ENCODE data around the gene PTMS. TPM values are rescaled to one million over a fixed set of nuclear protein-coding genes. Genes with fewer than 3 reads are reported as not detected.

The PTMS gene
- total and polyA plus RNA-seq, 7 donors: 93.2 to 392 (median 198) TPM

DNA sequence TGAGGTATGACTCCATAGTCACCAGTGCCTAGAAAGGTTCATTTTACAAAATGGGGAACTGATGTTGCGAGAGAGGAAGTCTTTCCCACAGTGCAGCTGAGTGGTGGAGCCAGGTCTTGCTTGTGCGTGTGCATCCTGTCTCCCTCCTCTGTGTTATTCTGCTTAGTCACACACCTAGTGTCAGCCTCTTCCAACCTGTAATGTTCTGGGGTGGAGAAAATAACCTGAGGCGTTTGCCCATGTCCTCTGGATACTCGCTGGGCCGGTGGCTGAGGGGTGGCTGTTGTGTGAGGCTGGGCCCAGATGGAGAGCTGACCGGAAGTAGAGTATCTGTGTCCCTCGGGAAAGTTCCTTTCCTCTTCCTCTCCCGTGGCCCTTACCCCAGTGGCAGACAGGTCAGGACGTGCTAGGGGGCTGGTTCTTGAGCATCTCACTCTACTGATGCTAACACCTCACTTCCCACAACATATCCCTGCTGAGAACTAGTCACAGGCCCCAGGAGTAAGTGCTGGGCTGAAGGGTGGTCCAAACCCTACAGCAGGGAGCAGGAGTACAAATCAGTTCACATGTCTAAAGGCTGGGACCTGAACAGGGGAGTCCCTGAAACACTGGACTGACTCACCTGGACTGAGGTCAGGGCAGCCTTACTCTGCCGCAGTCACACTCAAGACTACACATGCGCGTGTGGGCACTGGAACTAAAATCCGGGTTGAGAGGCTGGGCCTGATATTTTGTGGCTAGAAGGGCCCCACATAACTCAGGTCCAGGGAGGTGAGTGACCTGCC, 20.2 kb upstream of the PTMS start:
- no peak for DNase-seq
- no peaks in the 10 kb centered on the region for H3K9me3 ChIP-seq
- H3K4me3 ChIP-seq: no peak overlapping the region
- intact Hi-C loops (cut with DNase I): no loop called here
- peak overlapping the region in 1 of 4 donors; percentile 45 for H3K27ac ChIP-seq
- peaks cover 30 to 49% (median 38%) of the 10 kb centered on the region in 4 donors for H3K36me3 ChIP-seq
- H3K4me1 ChIP-seq: peaks cover 0 to 3% (median 0%) of the 10 kb centered on the region in 4 donors
- H3K27me3 ChIP-seq: no peaks in the 10 kb centered on the region
- 60 to 78% methylated on average over 13 of the region's 13 CpGs for WGBS, 2 donors
- TF ChIP-seq POLR2AphosphoS5 (IDR thresholded peaks at IDR 0.05): no peak
- no peak for TF ChIP-seq EP300 (IDR thresholded peaks at IDR 0.05)
- TF ChIP-seq POLR2A (IDR thresholded peaks at IDR 0.05): no peak
- TF ChIP-seq, protein P1, sequence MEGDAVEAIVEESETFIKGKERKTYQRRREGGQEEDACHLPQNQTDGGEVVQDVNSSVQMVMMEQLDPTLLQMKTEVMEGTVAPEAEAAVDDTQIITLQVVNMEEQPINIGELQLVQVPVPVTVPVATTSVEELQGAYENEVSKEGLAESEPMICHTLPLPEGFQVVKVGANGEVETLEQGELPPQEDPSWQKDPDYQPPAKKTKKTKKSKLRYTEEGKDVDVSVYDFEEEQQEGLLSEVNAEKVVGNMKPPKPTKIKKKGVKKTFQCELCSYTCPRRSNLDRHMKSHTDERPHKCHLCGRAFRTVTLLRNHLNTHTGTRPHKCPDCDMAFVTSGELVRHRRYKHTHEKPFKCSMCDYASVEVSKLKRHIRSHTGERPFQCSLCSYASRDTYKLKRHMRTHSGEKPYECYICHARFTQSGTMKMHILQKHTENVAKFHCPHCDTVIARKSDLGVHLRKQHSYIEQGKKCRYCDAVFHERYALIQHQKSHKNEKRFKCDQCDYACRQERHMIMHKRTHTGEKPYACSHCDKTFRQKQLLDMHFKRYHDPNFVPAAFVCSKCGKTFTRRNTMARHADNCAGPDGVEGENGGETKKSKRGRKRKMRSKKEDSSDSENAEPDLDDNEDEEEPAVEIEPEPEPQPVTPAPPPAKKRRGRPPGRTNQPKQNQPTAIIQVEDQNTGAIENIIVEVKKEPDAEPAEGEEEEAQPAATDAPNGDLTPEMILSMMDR (IDR thresholded peaks at IDR 0.05): no peak

DNA sequence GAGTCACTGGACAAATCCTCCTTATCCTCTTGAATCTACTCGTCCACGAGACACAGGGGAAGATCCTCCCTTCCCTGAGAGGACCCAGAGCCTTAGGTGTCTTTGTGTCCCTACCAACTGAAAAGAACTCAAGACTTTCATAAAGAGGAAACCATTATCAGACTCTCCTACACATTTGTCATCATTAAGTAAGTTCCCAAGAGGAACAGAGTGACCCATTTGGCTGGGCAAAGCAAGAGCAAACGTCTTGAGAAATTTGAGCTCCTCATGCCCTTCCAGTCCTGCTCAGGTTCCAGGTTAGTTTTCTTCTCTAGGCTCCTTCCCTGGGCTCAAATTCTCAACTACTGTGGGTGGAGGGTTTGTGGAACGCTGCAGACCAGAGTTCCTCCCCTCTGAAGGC, 18.9 kb upstream of the PTMS start:
- WGBS, 2 donors: 79 to 86% methylated on average over 4 of the region's 4 CpGs
- no peak for DNase-seq
- Histone ChIP-seq H3K36me3 (peaks cover 30 to 59% (median 47%) of the 10 kb centered on the region in 4 donors), H3K27me3 (no peaks in the 10 kb centered on the region), H3K27ac (no peak overlapping the region), H3K4me3 (no peak overlapping the region), H3K9me3 (no peaks in the 10 kb centered on the region), H3K4me1 (peaks cover 0 to 16% (median 10%) of the 10 kb centered on the region in 4 donors)
- TF ChIP-seq, protein P1 (IDR thresholded peaks at IDR 0.05): no peak
- intact Hi-C loops (cut with DNase I): no loop called here

DNA sequence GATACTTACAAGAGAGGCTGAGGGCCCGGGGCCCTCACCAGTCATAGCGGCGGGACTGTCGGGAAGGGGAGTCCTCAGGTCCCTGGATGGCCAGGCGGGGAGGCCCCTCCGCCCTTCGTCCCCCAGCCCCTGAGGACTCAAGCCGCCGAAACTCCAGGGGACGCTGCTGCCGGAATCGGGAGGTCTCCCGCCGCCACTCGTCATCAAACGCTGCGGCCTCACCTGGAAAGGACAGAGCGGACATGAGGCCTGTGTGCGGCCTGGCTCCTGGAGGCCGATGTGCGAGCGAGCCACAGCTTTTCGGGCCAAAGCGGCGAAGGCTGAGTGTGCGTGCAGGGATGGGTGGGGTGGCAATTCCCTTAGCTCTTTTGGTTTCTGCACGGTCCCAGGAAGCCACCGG, 17.4 kb upstream of the PTMS start:
- peaks cover 30 to 59% (median 47%) of the 10 kb centered on the region in 4 donors for H3K36me3 ChIP-seq
- H3K27me3 ChIP-seq: no peaks in the 10 kb centered on the region
- H3K4me3 ChIP-seq: no peak overlapping the region
- TF ChIP-seq POLR2AphosphoS5 (IDR thresholded peaks at IDR 0.05) (no peak), POLR2A (IDR thresholded peaks at IDR 0.05) (no peak), EP300 (IDR thresholded peaks at IDR 0.05) (no peak)
- TF ChIP-seq, protein P1 (IDR thresholded peaks at IDR 0.05): no peak
- H3K4me1 ChIP-seq: peaks cover 0 to 19% (median 14%) of the 10 kb centered on the region in 4 donors
- intact Hi-C loops (cut with DNase I): no loop called here
- DNase-seq: no peak
- no peaks in the 10 kb centered on the region for H3K9me3 ChIP-seq
- H3K27ac ChIP-seq: no peak overlapping the region
- whole genome bisulfite sequencing, 2 donors: 94 to 96% methylated on average over 28 of the region's 28 CpGs

DNA sequence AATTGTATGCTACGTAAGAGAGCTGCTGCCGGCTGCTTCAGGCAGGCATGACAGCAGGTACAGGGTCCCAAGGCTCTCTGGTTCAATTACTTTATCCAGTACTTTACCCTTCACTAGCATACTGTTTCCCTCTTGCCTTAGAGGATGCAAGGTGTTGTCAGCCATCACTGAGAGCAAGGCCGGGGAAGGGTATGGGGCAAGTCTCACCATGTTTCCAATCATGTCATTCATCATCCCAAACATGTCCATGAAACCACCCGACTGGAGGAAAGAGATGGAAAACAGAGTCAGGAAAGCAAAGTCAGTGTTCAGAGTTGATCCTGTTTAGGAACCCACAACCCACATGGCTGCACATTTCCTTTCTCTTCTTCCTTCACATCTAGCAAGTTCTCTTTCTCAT, 15.7 kb upstream of the PTMS start:
- intact Hi-C loops (cut with DNase I): no loop called here
- no peak overlapping the region for H3K4me3 ChIP-seq
- peaks cover 0 to 24% (median 19%) of the 10 kb centered on the region in 4 donors for H3K4me1 ChIP-seq
- no peak for DNase-seq
- TF ChIP-seq EP300 (IDR thresholded peaks at IDR 0.05) (no peak), POLR2A (IDR thresholded peaks at IDR 0.05) (no peak), POLR2AphosphoS5 (IDR thresholded peaks at IDR 0.05) (no peak)
- TF ChIP-seq, protein P1 (IDR thresholded peaks at IDR 0.05): no peak
- H3K27ac ChIP-seq: no peak overlapping the region
- no peaks in the 10 kb centered on the region for H3K27me3 ChIP-seq
- 93 to 95% methylated on average over 4 of the region's 4 CpGs for WGBS, 2 donors
- peaks cover 30 to 59% (median 47%) of the 10 kb centered on the region in 4 donors for H3K36me3 ChIP-seq
- H3K9me3 ChIP-seq: no peaks in the 10 kb centered on the region

Measured in sigmoid colon (tissue), 7 donors.